Measurements from ENCODE around the gene ARL11.
"Not testable (repeated sequence)": the region's sequence is repeated elsewhere in the genome, so short reads cannot be mapped to it uniquely, and the experiment has no call there.

ARL11 gene

DNA sequence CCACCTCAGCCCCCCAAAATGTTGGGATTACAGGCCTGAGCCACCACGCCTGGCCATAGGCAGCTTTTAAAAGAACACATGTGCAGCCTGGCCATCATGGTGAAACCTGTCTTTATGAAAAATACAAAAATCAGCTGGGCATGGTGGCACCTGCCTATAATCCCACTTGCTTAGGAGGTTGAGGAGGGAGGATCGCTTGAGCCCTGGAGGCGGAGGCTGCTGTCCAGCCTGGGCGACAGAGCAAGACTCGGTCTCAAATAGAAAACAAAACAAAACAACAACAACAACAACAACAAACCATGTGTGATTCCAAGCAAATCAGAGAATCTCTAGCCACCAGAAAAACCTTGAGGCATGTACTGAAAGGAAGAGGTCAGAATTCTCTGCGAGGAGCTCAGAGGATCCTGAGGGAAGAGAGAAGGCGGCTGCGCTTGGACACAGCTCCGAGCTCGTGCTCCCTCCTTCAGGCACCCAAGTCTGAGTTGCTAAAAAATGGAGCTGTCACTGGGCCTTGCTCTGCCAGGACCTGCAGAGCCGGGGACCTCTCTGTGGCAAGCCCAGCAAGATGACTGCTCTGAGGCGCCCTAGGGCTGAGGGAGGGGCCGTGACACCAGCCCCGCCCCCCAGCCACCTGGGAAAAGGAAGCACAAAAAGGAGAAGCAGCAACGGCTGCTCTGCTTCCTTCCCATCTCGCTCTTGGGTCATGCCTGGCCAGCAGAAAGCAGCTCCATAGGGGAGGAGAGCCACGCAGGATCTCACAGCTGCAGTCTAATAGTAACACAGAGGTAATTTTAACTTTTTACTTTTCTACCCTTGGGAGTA, at the start of gene ARL11:
Gene ARL11 (plus strand): TSS at position 677 of the 822 bp plus-strand sequence. CDS start 1,941 bp downstream, outside the sequence.
- peak; percentile 83 to 91 (median 85) for DNase-seq

- DNase-seq, result no peak
Measured at GRCh38 chr13:49579501-49579900, 48.8 kb upstream of the ARL11 start.

GRCh38 chr13:49580980-49581680, 47.2 kb upstream of the ARL11 start:
- no peak for DNase-seq

GRCh38 chr13:49584771-49585182, 43.5 kb upstream of the ARL11 start:
- DNase-seq, result peak in 1 of 3 donors; percentile 11

GRCh38 chr13:49585220-49586157, 42.8 kb upstream of the ARL11 start, which contains the start of gene RCBTB1:
TSS of gene RCBTB1 (minus strand) at chr13:49585558. CDS start at chr13:49567279, 18,279 bp downstream.
- DNase-seq, result peak; percentile 62 to 89 (median 75)

DNA sequence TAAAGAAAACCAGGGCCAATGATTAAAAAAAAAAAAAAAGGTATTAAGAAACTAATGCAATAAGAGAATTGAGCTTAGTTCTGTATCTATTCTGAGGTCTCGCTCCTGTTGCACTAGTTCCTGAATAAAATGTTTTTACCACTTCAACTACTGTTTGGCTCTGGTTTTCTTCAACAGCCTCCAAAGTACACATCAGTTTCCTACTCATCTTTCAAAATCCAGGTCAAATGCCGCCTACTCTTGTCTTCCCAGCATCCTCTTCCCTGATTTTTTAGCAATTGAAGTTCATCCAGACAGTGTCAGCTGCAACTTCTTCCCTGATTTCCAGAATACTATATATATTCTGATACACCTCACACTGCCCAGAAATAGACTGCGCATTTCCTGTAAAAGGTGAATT, 41.6 kb upstream of the ARL11 start:
- DNase-seq, result no peak

DNA sequence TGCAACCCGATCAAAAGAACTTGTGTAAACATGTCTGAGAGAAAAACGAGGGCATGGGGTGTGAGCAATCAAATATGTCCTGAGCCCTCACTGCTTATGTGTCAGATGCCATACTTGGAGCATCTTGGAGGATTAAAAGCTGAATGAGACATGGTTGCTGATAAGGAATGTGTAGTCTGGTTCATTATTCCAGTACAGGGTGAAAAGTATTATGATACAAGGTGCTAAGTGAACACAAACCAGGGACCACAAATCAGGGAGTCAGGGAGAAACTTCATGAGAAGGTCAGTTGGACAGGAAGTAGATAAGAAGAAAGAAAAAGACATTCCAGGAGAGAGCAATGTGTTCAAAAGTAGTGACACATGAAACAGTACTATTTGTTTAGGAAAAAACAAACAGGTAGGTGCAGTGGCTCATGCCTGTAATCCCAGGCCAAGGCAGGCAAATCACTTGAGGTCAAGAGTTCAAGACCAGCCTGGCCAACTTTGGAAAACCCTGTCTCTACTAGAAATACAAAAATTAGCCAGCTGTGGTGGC, 40.9 kb upstream of the ARL11 start:
- no peak for DNase-seq

DNA sequence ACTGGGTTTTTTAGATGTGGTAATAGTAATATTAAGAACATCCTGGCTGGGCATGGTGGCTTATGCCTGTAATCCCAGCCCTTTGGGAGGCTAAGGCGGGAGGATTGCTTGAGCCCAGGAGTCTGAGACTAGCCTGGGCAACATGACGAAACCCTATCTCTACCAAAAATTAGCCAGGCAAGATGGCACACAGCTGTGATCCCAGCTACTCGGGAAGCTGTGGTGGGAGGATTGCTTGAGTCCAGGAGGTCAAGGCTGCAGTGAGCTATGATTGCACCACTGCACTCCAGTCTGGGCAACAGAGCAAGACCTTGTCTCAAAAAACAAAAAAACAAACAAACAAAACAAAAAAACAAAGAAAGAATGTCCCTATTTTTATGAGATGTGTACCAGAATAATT, 37.6 kb upstream of the ARL11 start:
- DNase-seq, result not testable (repeated sequence)

DNA sequence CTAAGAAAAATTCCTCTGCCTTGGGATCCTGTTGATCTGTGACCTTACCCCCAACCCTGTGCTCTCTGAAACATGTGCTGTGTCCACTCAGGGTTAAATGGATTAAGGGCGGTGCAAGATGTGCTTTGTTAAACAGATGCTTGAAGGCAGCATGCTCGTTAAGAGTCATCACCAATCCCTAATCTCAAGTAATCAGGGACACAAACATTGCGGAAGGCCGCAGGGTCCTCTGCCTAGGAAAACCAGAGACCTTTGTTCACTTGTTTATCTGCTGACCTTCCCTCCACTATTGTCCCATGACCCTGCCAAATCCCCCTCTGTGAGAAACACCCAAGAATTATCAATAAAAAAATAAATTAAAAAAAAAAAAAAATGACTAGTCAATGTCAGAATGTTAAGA, 34.4 kb upstream of the ARL11 start:
- DNase-seq, result not testable (repeated sequence)

DNA sequence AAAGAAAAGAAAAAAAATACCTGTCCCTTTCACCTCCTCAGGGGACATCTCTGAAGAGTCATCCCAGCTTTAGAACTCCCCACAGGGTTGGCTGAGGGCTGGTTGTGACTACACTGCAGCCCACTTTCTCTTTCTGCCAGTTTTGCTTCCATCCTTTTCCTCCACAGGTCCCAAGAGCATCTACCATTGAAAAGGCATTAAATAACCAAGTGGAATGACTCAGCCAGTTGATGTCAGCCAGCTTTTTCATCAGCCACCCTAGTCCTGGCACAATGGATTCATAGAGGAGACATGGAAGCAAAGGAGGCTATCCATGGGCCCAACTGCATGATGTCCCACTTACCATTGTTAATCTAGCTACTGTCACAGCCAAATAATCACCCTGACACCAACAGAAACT, 33.7 kb upstream of the ARL11 start:
- DNase-seq, result no peak

DNA sequence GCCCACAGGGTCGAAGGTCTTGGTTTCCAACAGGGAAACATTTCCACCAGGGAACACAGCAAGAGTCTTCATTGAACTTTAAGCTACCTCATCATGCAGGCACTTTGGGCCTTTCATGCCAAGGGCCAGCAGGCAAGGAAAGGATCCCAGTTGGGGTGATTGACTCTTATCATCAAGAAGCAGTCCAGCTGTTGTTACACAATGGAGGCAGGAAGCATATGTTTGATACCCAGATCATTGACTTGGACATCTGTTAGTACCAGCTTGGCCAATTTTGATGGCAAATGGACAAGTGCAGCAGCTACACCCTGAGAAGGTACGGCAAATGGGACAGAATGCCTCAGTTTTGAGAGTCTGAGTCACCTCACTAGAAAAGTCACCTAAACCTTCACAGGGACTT, 32.1 kb upstream of the ARL11 start:
- DNase-seq, result no peak

DNA sequence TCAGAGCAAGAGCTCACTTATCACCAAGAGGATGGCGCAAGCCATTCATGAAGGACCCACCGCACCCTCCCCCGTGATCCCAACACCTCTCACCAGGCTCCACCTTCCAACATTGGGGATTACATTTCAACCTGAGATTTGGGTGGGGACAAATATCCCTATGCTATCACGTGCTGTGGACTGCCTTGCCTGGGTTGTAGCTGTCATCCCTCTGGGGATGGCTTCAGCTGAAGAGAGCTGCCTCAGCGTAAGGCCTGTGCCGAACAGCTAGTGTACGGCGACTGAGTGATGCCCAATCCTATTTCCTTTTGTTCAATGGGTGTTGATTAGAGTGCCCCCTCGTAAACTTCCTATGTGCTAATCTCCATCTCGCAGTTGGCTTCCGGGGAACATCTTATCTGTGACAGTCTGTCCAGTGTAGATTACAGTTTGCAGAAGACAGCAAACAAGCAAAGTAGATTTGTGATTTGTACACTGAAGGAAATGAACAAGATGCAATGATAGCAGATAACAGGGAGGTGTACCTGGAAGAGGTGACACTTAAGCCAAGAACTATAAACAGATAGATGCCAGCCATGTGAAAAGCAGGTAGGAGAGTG, 31.2 kb upstream of the ARL11 start:
- DNase-seq, result no peak

DNA sequence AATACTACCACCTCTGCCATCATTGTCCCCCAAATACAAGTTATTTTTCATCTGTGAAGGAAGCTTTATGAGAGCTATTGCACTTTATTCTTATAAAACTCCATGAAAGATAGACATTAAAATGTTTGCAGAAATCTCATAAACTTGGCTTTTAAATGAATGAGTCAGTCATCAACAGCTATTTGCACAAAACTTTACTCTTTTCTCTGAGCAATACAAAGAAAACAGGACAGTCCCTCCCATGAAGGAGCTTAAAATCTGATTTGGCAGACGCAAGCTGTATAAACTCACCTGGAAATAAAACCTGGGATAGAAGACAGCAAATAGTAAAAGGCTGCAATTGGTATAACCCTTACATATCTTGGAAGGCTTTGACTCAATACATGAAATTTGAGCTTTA, 26.3 kb upstream of the ARL11 start:
- no peak for DNase-seq

- DNase-seq, result not testable (repeated sequence)
Measured at GRCh38 chr13:49602615-49603014, 25.7 kb upstream of the ARL11 start.

GRCh38 chr13:49604570-49604969, 23.7 kb upstream of the ARL11 start:
- DNase-seq, result no peak

DNA sequence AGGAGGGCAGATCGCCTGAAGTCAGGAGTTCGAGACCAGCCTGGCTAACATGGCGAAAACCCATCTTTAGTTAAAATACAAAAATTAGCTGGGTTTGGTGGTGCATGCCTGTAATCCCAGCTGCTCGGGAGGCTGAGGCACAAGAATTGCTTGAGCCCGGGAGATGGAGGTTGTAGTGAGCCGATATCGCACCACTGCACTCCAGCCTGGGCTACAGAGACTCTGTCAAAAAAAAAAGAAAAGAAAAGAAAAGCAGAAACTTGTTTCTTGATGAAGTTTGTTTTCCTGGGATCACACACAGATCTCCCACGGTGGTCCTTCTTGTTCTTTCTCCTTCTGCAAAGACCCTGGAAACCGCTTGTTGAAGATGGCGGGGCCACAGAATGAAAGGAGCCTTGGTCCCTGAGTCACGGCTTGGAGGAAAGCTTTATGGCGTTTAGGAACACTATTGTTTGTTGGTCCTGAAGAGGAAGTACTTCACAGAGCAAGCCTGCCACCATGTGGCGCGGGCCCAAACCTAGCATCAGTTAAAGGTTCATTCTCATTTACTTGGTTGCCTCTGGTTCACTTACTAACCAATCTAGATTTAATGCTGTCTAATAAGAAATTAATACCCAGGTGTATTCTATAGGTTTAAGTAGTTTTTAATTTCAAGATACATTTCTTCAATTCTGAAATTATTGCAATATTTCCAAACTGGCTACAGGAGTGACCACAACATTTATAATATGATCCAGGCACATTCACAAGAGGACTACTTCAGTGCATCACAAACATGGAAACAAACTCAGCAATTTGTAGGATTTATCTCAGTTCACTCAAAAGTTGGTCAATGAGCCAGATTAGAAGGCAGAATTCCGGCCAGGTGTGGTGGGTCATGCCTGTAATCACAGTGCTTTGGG, 21.3 kb upstream of the ARL11 start:
- peak; percentile 90 to 92 (median 90) for DNase-seq

DNA sequence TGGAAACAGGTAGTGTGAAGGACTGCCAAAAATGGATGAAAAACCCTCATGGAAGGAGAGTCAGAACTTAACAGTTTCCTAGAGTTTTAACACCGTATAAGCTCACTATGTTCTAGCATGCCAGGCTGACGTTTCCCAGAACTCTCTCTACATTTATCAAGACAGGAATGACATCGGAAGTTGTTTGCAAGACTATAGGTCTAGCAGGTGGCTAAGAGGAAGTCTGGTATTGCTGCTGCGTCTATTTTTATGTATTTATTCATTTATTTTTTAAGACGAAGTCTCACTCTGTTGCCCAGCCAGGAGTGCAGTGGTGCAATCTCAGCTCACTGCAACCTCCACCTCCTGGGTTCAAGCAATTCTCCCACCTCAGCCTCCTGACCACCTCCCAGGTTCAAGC, 20.5 kb upstream of the ARL11 start:
- no peak for DNase-seq

DNA sequence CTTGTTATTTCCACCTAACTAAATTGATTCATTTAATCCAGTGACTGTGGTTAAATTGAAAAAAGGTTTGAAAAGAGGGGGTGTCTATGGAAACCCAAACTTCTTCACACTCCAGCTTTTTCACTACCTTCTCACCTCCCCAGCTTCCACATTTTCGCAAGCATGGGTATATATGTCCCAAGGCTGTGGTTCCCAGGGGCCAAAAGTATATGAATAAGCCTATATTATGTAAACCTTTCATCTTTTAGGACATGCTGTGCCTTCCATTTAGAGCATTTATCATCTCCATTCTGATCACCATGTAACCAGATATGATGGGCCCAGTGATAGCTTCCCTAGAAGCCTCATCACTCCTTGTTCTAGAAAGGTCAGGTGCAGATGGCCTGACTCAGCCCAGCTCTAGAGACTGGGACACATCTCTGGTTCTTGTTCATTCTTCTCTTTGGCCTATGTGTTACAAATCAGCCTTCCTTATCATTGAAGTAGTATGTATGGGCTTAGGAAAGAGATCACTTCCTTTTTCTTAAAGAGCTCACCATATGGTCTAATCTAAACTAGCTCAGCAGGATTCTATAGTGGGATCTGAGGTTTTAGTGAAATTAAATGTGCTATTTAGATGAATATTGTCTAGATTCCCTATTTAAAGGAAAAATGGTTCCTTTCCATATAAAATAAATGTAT, 19.5 kb upstream of the ARL11 start:
- peak; percentile 48 to 52 (median 51) for DNase-seq

- DNase-seq, result no peak
Measured at GRCh38 chr13:49610176-49610575, 18.1 kb upstream of the ARL11 start.

- not testable (repeated sequence) for DNase-seq
Measured at GRCh38 chr13:49612042-49612441, 16.3 kb upstream of the ARL11 start.

Measured in suppressor macrophage treated with lipopolysaccharide for 1 hour (primary cell).